Neural cell (in vitro differentiated cells): ENCODE measurements around the gene RSRC1. TPM values are rescaled to one million over a fixed set of nuclear protein-coding genes. Genes with fewer than 3 reads are reported as not detected.

Source experiments
- H2AFZ ChIP-seq: fragments of 200-600, 300-800 bp; sonication (generic), shearing (Covaris generic); 2 replicates; pipeline ENCODE4 v1.6.0; 2014; ENCODE audit warnings: low read depth, mild to moderate bottlenecking, antibody characterized with exemption, low read length, moderate library complexity
- H3F3A ChIP-seq: fragments of 200-600 bp; shearing (Covaris generic); 2 replicates; pipeline ENCODE4 v1.6.1; 2016; ENCODE audit warnings: mild to moderate bottlenecking, moderate library complexity, mixed read lengths, antibody characterized with exemption, low read length; ENCODE audit not compliant: insufficient read depth, poor library complexity, severe bottlenecking
- H3K27ac ChIP-seq: fragments of 200-600, 300-800 bp; sonication (generic), shearing (Covaris generic); 2 replicates; pipeline ENCODE4 v1.5.1; 2014; ENCODE audit warnings: mild to moderate bottlenecking, low read length, moderate library complexity
- H3K27me3 ChIP-seq: fragments of 300-800, 200-600 bp; sonication (generic), shearing (Covaris generic); 2 replicates; pipeline ENCODE4 v1.6.0; 2014; ENCODE audit warnings: mild to moderate bottlenecking, low read depth, low read length, moderate library complexity; ENCODE audit not compliant: insufficient read depth
- H3K36me3 ChIP-seq: fragments of 300-800, 200-600 bp; sonication (generic), shearing (Covaris generic); 2 replicates; pipeline ENCODE4 v1.5.1; 2014; ENCODE audit warnings: mild to moderate bottlenecking, antibody characterized with exemption, low read length, moderate library complexity; ENCODE audit not compliant: insufficient read depth
- H3K4me2 ChIP-seq: fragments of 300-800, 200-600 bp; sonication (generic), shearing (Covaris generic); 2 replicates; pipeline ENCODE4 v1.6.0; 2014; ENCODE audit warnings: mild to moderate bottlenecking, low read length
- H3K4me3 ChIP-seq: fragments of 300-800, 200-600 bp; sonication (generic), shearing (Covaris generic); 2 replicates; pipeline ENCODE4 v1.5.1; 2014; ENCODE audit warnings: mild to moderate bottlenecking, low read length, moderate library complexity
- H3K79me2 ChIP-seq: fragments of 200-600 bp; shearing (Covaris generic); replicated peaks from 2 replicates; pipeline ENCODE4 v1.6.0; 2014; ENCODE audit warnings: mild to moderate bottlenecking, low read length, moderate library complexity; ENCODE audit not compliant: insufficient read depth
- H3K9ac ChIP-seq: fragments of 300-800, 200-600 bp; sonication (generic), shearing (Covaris generic); 2 replicates; pipeline ENCODE4 v1.6.1; 2016; ENCODE audit warnings: mild to moderate bottlenecking, low read length, mixed read lengths
- H3K9me2 ChIP-seq: fragments of 200-600 bp; shearing (Covaris generic); 2 replicates; pipeline ENCODE4 v1.6.1; 2016; ENCODE audit warnings: mild to moderate bottlenecking, low read length, mixed read lengths; ENCODE audit not compliant: insufficient read depth
- H3K9me3 ChIP-seq: fragments of 200-600, 300-800 bp; sonication (generic), shearing (Covaris generic); 2 replicates; pipeline ENCODE4 v1.6.1; 2016; ENCODE audit warnings: mild to moderate bottlenecking, mixed run types, low read length, moderate library complexity, mixed read lengths
- H4K20me1 ChIP-seq: fragments of 200-600 bp; shearing (Covaris generic); 2 replicates; pipeline ENCODE4 v1.6.1; 2016; ENCODE audit warnings: mild to moderate bottlenecking, mixed run types; ENCODE audit not compliant: insufficient read depth
- CTCF ChIP-seq: fragments of 450-650 bp; IDR thresholded peaks from 2 replicates; pipeline ENCODE4 v1.5.1; 2014; ENCODE audit warnings: antibody characterized with exemption, mild to moderate bottlenecking, moderate library complexity; ENCODE audit not compliant: poor library complexity, severe bottlenecking
- EP300 ChIP-seq: fragments of 450-650 bp; conservative IDR thresholded peaks from 2 replicates; pipeline ENCODE4 v1.6.1; 2014; ENCODE audit warnings: antibody characterized with exemption, mild to moderate bottlenecking, moderate library complexity; ENCODE audit not compliant: poor library complexity, severe bottlenecking
- EZH2 ChIP-seq: fragments of 200-600, 300-800 bp; shearing (Covaris generic), sonication (generic); IDR thresholded peaks from 2 replicates; pipeline ENCODE4 v1.6.1; 2014; ENCODE audit warnings: antibody characterized with exemption, low read length, borderline replicate concordance, mild to moderate bottlenecking; ENCODE audit not compliant: insufficient read depth, poor library complexity, severe bottlenecking
- MXI1 ChIP-seq: fragments of 450-650 bp; conservative IDR thresholded peaks from 2 replicates; pipeline ENCODE4 v1.6.1; 2014; ENCODE audit warnings: antibody characterized with exemption, mild to moderate bottlenecking; ENCODE audit not compliant: poor library complexity, severe bottlenecking
- POLR2AphosphoS5 ChIP-seq: IDR thresholded peaks from 2 replicates; pipeline ENCODE4 v1.6.1; 2012
- RAD21 ChIP-seq: fragments of 450-650 bp; conservative IDR thresholded peaks from 2 replicates; pipeline ENCODE4 v1.6.1; 2014; ENCODE audit warnings: antibody characterized with exemption, mild to moderate bottlenecking, moderate library complexity
- REST ChIP-seq: IDR thresholded peaks from 2 replicates; pipeline ENCODE4 v1.6.1; 2012; ENCODE audit warnings: borderline replicate concordance
- SMC3 ChIP-seq: fragments of 450-650 bp; conservative IDR thresholded peaks from 2 replicates; pipeline ENCODE4 v1.6.1; 2014; ENCODE audit warnings: antibody characterized with exemption, mild to moderate bottlenecking, moderate library complexity; ENCODE audit not compliant: poor library complexity
- TAF1 ChIP-seq: IDR thresholded peaks from 2 replicates; pipeline ENCODE4 v1.6.1; 2012; ENCODE audit warnings: low read depth
- polyA plus RNA-seq: library from polyadenylated mRNA; depleted of rRNA; stranded (reverse); fragments of >200 nt; gene quantifications from 2 replicates; pipeline ENCODE4 v1.2.3, GENCODE V29; 2014

RSRC1 gene
- polyA plus RNA-seq, 1 donor from 2014 or later, result 28.1 TPM

GRCh38 chr3:158148218-158148617 lies 38.3 kb downstream of the RSRC1 start:
- H3K9ac ChIP-seq, result no peak overlapping the region
- no peak overlapping the region for H3K4me3 ChIP-seq
- TF ChIP-seq EP300, result no peak
- TF ChIP-seq SMC3, result no peak
- no peak for TF ChIP-seq RAD21
- no peak for TF ChIP-seq TAF1
- TF ChIP-seq MXI1, result no peak
- TF ChIP-seq EZH2, result no peak
- TF ChIP-seq POLR2AphosphoS5, result no peak
- no peak for TF ChIP-seq CTCF
- no peak for TF ChIP-seq REST
- no peaks in the 10 kb centered on the region for H4K20me1 ChIP-seq
- no peaks in the 10 kb centered on the region for H3F3A ChIP-seq
- H3K9me2 ChIP-seq, result no peaks in the 10 kb centered on the region
- no peak overlapping the region for H2AFZ ChIP-seq
- no peaks in the 10 kb centered on the region for H3K9me3 ChIP-seq
- H3K27ac ChIP-seq, result no peak overlapping the region
- H3K4me2 ChIP-seq, result no peak overlapping the region
- H3K27me3 ChIP-seq, result no peaks in the 10 kb centered on the region
- no peaks in the 10 kb centered on the region for H3K36me3 ChIP-seq
- H3K79me2 ChIP-seq, result no peaks in the 10 kb centered on the region

- Histone ChIP-seq H3F3A (no peaks in the 10 kb centered on the region), H3K36me3 (no peaks in the 10 kb centered on the region), H3K27ac (no peak overlapping the region), H3K9ac (no peak overlapping the region), H3K4me2 (no peak overlapping the region), H3K4me3 (no peak overlapping the region), H2AFZ (no peak overlapping the region), H3K79me2 (no peaks in the 10 kb centered on the region), H4K20me1 (no peaks in the 10 kb centered on the region), H3K9me3 (no peaks in the 10 kb centered on the region), H3K27me3 (no peaks in the 10 kb centered on the region), H3K9me2 (no peaks in the 10 kb centered on the region)
- TF ChIP-seq EZH2, result no peak
- TF ChIP-seq TAF1, result no peak
- TF ChIP-seq EP300, result no peak
- no peak for TF ChIP-seq POLR2AphosphoS5
- TF ChIP-seq MXI1, result no peak
- TF ChIP-seq SMC3, result no peak
- TF ChIP-seq REST, result no peak
- TF ChIP-seq CTCF, result no peak
- no peak for TF ChIP-seq RAD21
These were observed 42.3 kb downstream of the RSRC1 start for GRCh38 chr3:158152186-158152585.
